T-cell (primary cell): Measurements from ENCODE around the gene DYNC1H1. TPM values are rescaled to one million over a fixed set of nuclear protein-coding genes. Genes with fewer than 3 reads are reported as not detected.

ENCODE experiments used
- ATAC-seq, 4 experiments: fragments of 200-7000 bp in 3 of 4; fragments of 150-1000 bp in 1 of 4; cut with Tn5 transposase; replicated peaks in 1 of 4; 1 replicate in 3 of 4; 2 replicates in 1 of 4; pipeline ENCODE4 v1.10.0; 2021; ENCODE audit warnings: moderate library complexity in 3 of 4, mild to moderate bottlenecking in 2 of 4, moderate number of reproducible peaks in 1 of 4
- CTCF ChIA-PET, 2 donors: fragments of 300-600 bp; sonication (Branson Sonifier 250); formaldehyde crosslinking; loops; one replicate each; lab custom pipeline; 2022; ENCODE audit warnings: antibody characterized with exemption in 2 of 2; lab: Charles Lee
- POLR2A ChIA-PET, 2 donors: fragments of 300-600 bp; sonication (Branson Sonifier 250); formaldehyde crosslinking; loops; one replicate each; lab custom pipeline; 2022; ENCODE audit warnings: antibody characterized with exemption in 2 of 2; lab: Charles Lee
- DNase-seq, 35 experiments: peaks; one replicate each; pipeline versions ENCODE4 v3.0.0 to v3.0.0-alpha.2; 2013 to 2023
- H3K27ac ChIP-seq: one replicate; pipeline ENCODE4 v1.5.1; 2013; ENCODE audit warnings: low read length
- H3K27me3 ChIP-seq, 2 experiments: replicated peaks in 1 of 2; 1 replicate in 1 of 2; 2 replicates in 1 of 2; pipeline versions ENCODE4 v1.6.1 to v1.7.0; 2013; ENCODE audit warnings: low read length in 1 of 2, mixed read lengths in 1 of 2; ENCODE audit not compliant: control insufficient read depth in 2 of 2, insufficient read depth in 2 of 2; ENCODE audit errors: extremely low read depth in 1 of 2
- H3K36me3 ChIP-seq, 2 donors: 1 replicate in 1 of 2; 2 replicates in 1 of 2; pipeline versions ENCODE4 v1.6.1 to v1.7.0; 2013; ENCODE audit warnings: low read length in 1 of 2; ENCODE audit not compliant: control insufficient read depth in 2 of 2, insufficient read depth in 1 of 2; ENCODE audit errors: extremely low read depth in 1 of 2
- H3K4me1 ChIP-seq, 2 experiments: 1 replicate in 1 of 2; 2 replicates in 1 of 2; pipeline versions ENCODE4 v1.6.1 to v1.7.0; 2013; ENCODE audit warnings: low read length in 2 of 2, mixed read lengths in 1 of 2; ENCODE audit not compliant: insufficient read depth in 2 of 2, control insufficient read depth in 1 of 2; ENCODE audit errors: extremely low read depth in 1 of 2
- H3K4me3 ChIP-seq, 2 donors: 1 replicate in 1 of 2; 2 replicates in 1 of 2; pipeline versions ENCODE4 v1.5.1 to v1.7.0; 2013; ENCODE audit warnings: mild to moderate bottlenecking in 2 of 2, low read length in 1 of 2, moderate library complexity in 1 of 2; ENCODE audit not compliant: control insufficient read depth in 1 of 2; ENCODE audit errors: extremely low read depth in 1 of 2
- H3K9me3 ChIP-seq: 2 replicates; pipeline ENCODE4 v1.7.0; 2013
- H3K27ac Mint-ChIP-seq, 2 donors: one replicate each; pipeline ENCODE4 v1.8.0; 2020 to 2021; ENCODE audit warnings: mild to moderate bottlenecking in 2 of 2, mixed read lengths in 2 of 2
- H3K27me3 Mint-ChIP-seq, 2 donors: one replicate each; pipeline ENCODE4 v1.8.0; 2021 to 2022; ENCODE audit warnings: mixed read lengths in 2 of 2
- H3K36me3 Mint-ChIP-seq: one replicate; pipeline ENCODE4 v1.8.0; 2021; ENCODE audit warnings: mixed read lengths
- H3K4me1 Mint-ChIP-seq, 3 donors: one replicate each; pipeline ENCODE4 v1.8.0; 2020 to 2022; ENCODE audit warnings: mixed read lengths in 3 of 3, mild to moderate bottlenecking in 1 of 3
- H3K4me3 Mint-ChIP-seq, 3 donors: one replicate each; pipeline ENCODE4 v1.8.0; 2020 to 2022; ENCODE audit warnings: mild to moderate bottlenecking in 3 of 3, mixed read lengths in 3 of 3, moderate library complexity in 3 of 3
- H3K9me3 Mint-ChIP-seq, 3 donors: one replicate each; pipeline ENCODE4 v1.8.0; 2020 to 2022; ENCODE audit warnings: mixed read lengths in 3 of 3
- WGBS: methylation state at CpG from one replicate; pipeline ENCODE4 v1.1.5; 2013; ENCODE audit warnings: missing lambda C conversion rate; ENCODE audit not compliant: insufficient coverage; 5-methylcytosine and 5-hydroxymethylcytosine counted together
- total RNA-seq, 35 experiments: library from RNA in 6 of 35; stranded (reverse) in 6 of 35; fragments of 120-200 nt in 1 of 35; gene quantifications; one replicate each; pipeline versions ENCODE4 v1.2.1 to v1.2.4 and lab custom pipeline; 2013 to 2026

DYNC1H1 gene
- total RNA-seq, 5 donors from 2014 or later (not counting 1 experiment from before 2014, with no cell fraction given): 271 to 310 (median 279) TPM

DNA sequence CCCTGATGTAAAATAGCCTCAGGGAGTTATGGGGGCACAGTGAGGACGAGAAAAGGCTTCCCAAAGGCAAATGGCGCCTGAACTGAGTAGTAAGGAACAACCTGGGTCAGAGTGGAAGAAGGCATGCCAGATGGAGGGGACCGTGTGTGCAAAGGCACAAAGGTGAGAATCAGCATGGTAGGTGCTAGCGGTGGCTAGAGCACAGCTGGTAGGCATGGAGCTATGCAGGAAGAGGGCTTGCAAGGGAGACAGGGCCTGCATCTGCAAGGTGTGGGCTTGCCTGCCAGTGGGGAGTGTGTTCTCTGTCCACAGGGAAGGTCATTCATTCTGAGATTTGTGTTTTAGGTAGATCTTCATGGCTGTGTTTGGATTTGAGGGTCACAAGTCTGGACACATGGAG lies 141.0 kb downstream of the DYNC1H1 start:
- Histone ChIP-seq H3K4me3 (no peak overlapping the region), H3K4me1 (no peaks in the 10 kb centered on the region), H3K27me3 (peaks cover 0 to 6% of the 10 kb centered on the region in 2 experiments), H3K36me3 (no peaks in the 10 kb centered on the region), H3K9me3 (no peaks in the 10 kb centered on the region), H3K27ac (no peak overlapping the region)
- 85% methylated on average over 4 of the region's 4 CpGs for WGBS
- POLR2A ChIA-PET: interaction anchor here in 1 of 2 donors (0.6 kb wide), 1 partner anchor 1787 kb away, joined by 3 read pairs; no protein-coding TSS in a partner anchor
- H3K4me3 Mint-ChIP-seq: no peak overlapping the region
- CTCF ChIA-PET: interaction anchor here in 1 of 2 donors (0.8 kb wide), 1 partner anchor 12 kb away, joined by 11 read pairs; no protein-coding TSS in a partner anchor
- H3K27me3 Mint-ChIP-seq: no peaks in the 10 kb centered on the region
- DNase-seq: no peak
- no peaks in the 10 kb centered on the region for H3K4me1 Mint-ChIP-seq
- peaks cover 4% of the 10 kb centered on the region for H3K36me3 Mint-ChIP-seq
- H3K27ac Mint-ChIP-seq: no peak overlapping the region
- H3K9me3 Mint-ChIP-seq: peaks cover 0 to 8% (median 0%) of the 10 kb centered on the region in 3 donors
- ATAC-seq: no peak

Other genes with a start within 250 kb of the DYNC1H1 start
- gene PPP2R5C, start 202.9 kb upstream of the DYNC1H1 start, total RNA-seq: 100 to 1,000 TPM; 435 to 627 (median 489) TPM
- gene HSP90AA1, start 122.5 kb downstream of the DYNC1H1 start, total RNA-seq: 100 to 1,000 TPM; 230 to 471 (median 263) TPM
- gene WDR20, start 175.3 kb downstream of the DYNC1H1 start, total RNA-seq: 10 to 100 TPM; 38.9 to 53.1 (median 49.5) TPM